HG02973 (cell line): ENCODE results near the gene GRM1.

Source experiments
- ATAC-seq: cut with Tn5 transposase; IDR thresholded peaks from one replicate; pipeline ENCODE4 v1.9.1; 2021; ENCODE audit warnings: moderate library complexity; ENCODE audit not compliant: unreplicated experiment

The GRM1 gene

GRCh38 chr6:146361128-146361924, 332.5 kb downstream of the GRM1 start:
- no peak for ATAC-seq

- ATAC-seq, result no peak
These were observed 335.2 kb downstream of the GRM1 start for GRCh38 chr6:146363838-146364607.

- no peak for ATAC-seq
These were observed 336.1 kb downstream of the GRM1 start for GRCh38 chr6:146364816-146365594.

- no peak for ATAC-seq
These were observed 338.2 kb downstream of the GRM1 start for GRCh38 chr6:146367061-146367460.

- no peak for ATAC-seq
These were observed 341.0 kb downstream of the GRM1 start for GRCh38 chr6:146369866-146370265.

GRCh38 chr6:146381486-146381885, 352.6 kb downstream of the GRM1 start:
- no peak for ATAC-seq

- no peak for ATAC-seq
These were observed 360.0 kb downstream of the GRM1 start for GRCh38 chr6:146388736-146389364.

GRCh38 chr6:146389740-146390139, 360.9 kb downstream of the GRM1 start:
- ATAC-seq, result no peak

- ATAC-seq, result no peak
These were observed 368.8 kb downstream of the GRM1 start for GRCh38 chr6:146397638-146398037.

- no peak for ATAC-seq
These were observed 373.6 kb downstream of the GRM1 start for GRCh38 chr6:146402476-146402875.

GRCh38 chr6:146408583-146408982, 379.7 kb downstream of the GRM1 start:
- ATAC-seq, result no peak

- no peak for ATAC-seq
These were observed 382.2 kb downstream of the GRM1 start for GRCh38 chr6:146410851-146411595.

- no peak for ATAC-seq
These were observed 390.7 kb downstream of the GRM1 start for GRCh38 chr6:146419576-146419975.

GRCh38 chr6:146420255-146420654, 391.4 kb downstream of the GRM1 start:
- ATAC-seq, result no peak

- no peak for ATAC-seq
These were observed 394.0 kb downstream of the GRM1 start for GRCh38 chr6:146422789-146423375.

- no peak for ATAC-seq
These were observed 394.6 kb downstream of the GRM1 start for GRCh38 chr6:146423452-146423851.

- ATAC-seq, result no peak
These were observed 397.7 kb downstream of the GRM1 start for GRCh38 chr6:146426516-146426915.

GRCh38 chr6:146429831-146430230, 401.0 kb downstream of the GRM1 start:
- no peak for ATAC-seq

- ATAC-seq, result no peak
These were observed 405.2 kb downstream of the GRM1 start for GRCh38 chr6:146433881-146434731.
